ENCODE measurements around the gene PLAGL1.
"Not testable (repeated sequence)": the region's sequence is repeated elsewhere in the genome, so short reads cannot be mapped to it uniquely, and the experiment has no call there.

The PLAGL1 gene

GRCh38 chr6:144008120-144008811 is at the start of gene PLAGL1:
Gene PLAGL1 (minus strand): TSS chr6:144008259. CDS start chr6:143948136, 60,123 bp downstream.
- DNase-seq (ENCODE audit: low read depth) = no peak

GRCh38 chr6:144055121-144055931 is 47.3 kb upstream of the PLAGL1 start:
- peak; percentile 21 for DNase-seq (ENCODE audit: low read depth)

GRCh38 chr6:144053601-144054000 is 45.5 kb upstream of the PLAGL1 start:
- no peak for DNase-seq (ENCODE audit: low read depth)

GRCh38 chr6:144052488-144052887 is 44.4 kb upstream of the PLAGL1 start:
- no peak for DNase-seq (ENCODE audit: low read depth)

GRCh38 chr6:144049386-144049785 is 41.3 kb upstream of the PLAGL1 start:
- no peak for DNase-seq (ENCODE audit: low read depth)

GRCh38 chr6:144047688-144048087 is 39.6 kb upstream of the PLAGL1 start:
- DNase-seq (ENCODE audit: low read depth) = no peak

GRCh38 chr6:144046672-144047071 is 38.6 kb upstream of the PLAGL1 start:
- DNase-seq (ENCODE audit: low read depth) = not testable (repeated sequence)

GRCh38 chr6:144044989-144045388 is 36.9 kb upstream of the PLAGL1 start:
- not testable (repeated sequence) for DNase-seq (ENCODE audit: low read depth)

GRCh38 chr6:144036835-144037195 is 28.8 kb upstream of the PLAGL1 start:
- no peak for DNase-seq (ENCODE audit: low read depth)

GRCh38 chr6:144036064-144036834 is 28.2 kb upstream of the PLAGL1 start:
- no peak for DNase-seq (ENCODE audit: low read depth)

- DNase-seq (ENCODE audit: low read depth) = no peak
Observed at GRCh38 chr6:144035416-144035815, 27.4 kb upstream of the PLAGL1 start.

GRCh38 chr6:144033816-144034735 is 26.0 kb upstream of the PLAGL1 start:
- DNase-seq (ENCODE audit: low read depth) = no peak

GRCh38 chr6:144029452-144029851 is 21.4 kb upstream of the PLAGL1 start:
- DNase-seq (ENCODE audit: low read depth) = no peak

- no peak for DNase-seq (ENCODE audit: low read depth)
Observed at GRCh38 chr6:144027932-144028587, 20.0 kb upstream of the PLAGL1 start.

GRCh38 chr6:144023216-144023615 is 15.2 kb upstream of the PLAGL1 start:
- no peak for DNase-seq (ENCODE audit: low read depth)

GRCh38 chr6:144019929-144020328 is 11.9 kb upstream of the PLAGL1 start:
- no peak for DNase-seq (ENCODE audit: low read depth)

GRCh38 chr6:144017166-144018094 is 9.4 kb upstream of the PLAGL1 start:
- no peak for DNase-seq (ENCODE audit: low read depth)

- peak; percentile 49 for DNase-seq (ENCODE audit: low read depth)
Observed at GRCh38 chr6:144013486-144013909, 5.4 kb upstream of the PLAGL1 start.

GRCh38 chr6:144012534-144012933 is 4.5 kb upstream of the PLAGL1 start:
- no peak for DNase-seq (ENCODE audit: low read depth)

- DNase-seq (ENCODE audit: low read depth) = not testable (repeated sequence)
Observed at GRCh38 chr6:144009628-144010027, 1.6 kb upstream of the PLAGL1 start.
